HG03060 (cell line): ENCODE measurements around the gene RREB1.

Experiments
- ATAC-seq: cut with Tn5 transposase; IDR thresholded peaks from one replicate; pipeline ENCODE4 v1.9.1; 2021; ENCODE audit warnings: low read depth, moderate number of reproducible peaks; ENCODE audit not compliant: unreplicated experiment

The RREB1 gene, protein sequence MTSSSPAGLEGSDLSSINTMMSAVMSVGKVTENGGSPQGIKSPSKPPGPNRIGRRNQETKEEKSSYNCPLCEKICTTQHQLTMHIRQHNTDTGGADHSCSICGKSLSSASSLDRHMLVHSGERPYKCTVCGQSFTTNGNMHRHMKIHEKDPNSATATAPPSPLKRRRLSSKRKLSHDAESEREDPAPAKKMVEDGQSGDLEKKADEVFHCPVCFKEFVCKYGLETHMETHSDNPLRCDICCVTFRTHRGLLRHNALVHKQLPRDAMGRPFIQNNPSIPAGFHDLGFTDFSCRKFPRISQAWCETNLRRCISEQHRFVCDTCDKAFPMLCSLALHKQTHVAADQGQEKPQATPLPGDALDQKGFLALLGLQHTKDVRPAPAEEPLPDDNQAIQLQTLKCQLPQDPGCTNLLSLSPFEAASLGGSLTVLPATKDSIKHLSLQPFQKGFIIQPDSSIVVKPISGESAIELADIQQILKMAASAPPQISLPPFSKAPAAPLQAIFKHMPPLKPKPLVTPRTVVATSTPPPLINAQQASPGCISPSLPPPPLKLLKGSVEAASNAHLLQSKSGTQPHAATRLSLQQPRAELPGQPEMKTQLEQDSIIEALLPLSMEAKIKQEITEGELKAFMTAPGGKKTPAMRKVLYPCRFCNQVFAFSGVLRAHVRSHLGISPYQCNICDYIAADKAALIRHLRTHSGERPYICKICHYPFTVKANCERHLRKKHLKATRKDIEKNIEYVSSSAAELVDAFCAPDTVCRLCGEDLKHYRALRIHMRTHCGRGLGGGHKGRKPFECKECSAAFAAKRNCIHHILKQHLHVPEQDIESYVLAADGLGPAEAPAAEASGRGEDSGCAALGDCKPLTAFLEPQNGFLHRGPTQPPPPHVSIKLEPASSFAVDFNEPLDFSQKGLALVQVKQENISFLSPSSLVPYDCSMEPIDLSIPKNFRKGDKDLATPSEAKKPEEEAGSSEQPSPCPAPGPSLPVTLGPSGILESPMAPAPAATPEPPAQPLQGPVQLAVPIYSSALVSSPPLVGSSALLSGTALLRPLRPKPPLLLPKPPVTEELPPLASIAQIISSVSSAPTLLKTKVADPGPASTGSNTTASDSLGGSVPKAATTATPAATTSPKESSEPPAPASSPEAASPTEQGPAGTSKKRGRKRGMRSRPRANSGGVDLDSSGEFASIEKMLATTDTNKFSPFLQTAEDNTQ (N-terminal part only)

DNA sequence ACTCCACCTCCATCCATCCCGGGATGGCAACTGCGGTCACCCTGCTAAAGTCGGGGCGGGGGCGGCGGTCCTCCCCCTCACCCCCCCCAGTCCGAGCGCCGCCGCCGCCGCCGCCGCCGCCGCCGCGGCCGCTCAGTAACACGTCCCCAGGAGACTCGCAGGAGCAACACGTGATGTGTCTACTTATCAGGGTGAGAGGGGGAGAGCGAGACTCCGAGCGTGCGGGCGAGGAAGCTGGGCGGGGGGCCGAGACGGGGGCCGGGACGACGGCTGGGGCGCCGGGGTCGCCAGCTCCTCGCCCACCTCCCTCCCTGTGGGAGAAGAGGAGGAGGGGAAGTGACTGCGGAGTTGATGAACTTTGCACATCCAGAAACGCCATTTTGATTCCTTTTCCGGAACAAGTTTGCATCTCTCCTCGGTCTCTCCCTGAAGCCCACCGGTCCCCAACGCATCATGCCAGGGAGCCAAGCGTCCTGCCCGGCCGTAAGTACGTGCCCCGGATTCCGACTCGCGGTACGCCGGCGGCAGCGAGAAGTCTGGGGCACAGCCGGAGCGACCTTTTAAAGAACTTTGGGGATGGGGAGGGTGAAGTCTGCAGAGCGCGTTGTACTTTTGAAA, at the start of gene RREB1:
Gene RREB1, plus strand, starts transcription at position 384 of the 618 bp plus-strand sequence. CDS start 73,951 bp downstream, outside the sequence.
- ATAC-seq, result no peak

DNA sequence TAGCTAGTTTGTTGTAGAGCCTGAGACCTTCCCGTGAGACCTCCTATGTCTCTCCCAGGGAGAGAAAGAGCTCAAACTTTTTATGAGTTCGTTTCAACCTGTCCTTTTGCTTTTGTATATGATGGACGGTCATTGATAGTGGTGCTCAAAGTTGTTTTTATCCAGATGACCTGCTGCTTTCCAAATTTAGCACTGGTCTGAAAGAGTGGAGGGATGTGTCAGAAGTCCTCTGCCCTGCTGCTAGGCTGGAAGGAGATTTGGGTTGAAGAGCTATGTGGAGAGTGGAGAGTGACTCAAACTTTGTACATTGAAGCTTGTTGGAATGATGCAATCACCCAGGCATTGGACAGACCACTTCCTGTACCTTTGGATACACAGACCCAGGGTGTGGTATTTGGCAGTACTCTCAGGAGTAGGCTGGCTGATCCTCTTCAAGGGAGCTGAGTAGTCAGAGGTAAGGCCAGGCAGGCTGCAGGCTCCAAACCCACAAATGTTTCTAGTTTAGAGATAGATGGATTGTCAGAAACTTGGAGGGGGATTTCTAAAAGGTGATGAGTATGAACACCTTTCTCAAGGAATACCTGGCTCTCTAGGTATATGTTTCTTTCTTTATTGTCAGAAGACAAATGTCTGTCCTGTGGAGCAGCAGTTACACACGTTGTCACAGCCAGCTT, 49.4 kb upstream of the RREB1 start:
- no peak for ATAC-seq

DNA sequence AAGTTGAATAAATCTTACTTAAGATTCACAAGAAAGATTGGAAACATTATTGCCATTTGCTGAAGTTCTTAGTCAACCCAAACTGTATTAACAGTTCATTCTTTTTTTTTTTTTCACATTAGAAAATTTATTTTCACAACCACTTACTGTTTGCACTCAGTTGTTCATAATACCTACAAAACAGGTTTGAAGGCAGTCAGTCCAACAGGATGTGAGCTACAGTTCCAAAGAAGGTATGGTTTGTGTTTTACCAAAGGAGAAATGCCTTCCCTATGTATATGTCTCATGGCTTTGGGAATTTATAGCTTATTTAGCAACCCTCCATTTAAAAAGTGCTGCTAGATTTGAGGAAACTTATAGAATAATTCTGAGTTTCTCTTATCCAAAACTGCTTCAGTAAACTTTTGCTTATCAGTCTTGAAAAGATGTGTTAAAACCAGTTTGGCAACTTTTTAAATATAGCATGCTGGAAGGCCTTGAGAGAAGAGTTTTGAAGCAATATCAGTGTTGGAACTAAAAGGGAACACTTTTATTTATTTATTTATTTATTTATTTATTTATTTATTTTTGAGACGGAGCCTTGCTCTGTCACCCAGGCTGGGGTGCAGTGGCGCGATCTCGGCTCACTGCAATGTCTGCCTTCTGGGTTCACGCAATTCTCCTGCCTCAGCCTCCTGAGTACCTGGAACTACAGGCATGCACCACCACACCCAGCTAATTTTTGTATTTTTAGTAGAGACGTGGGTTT, 46.8 kb upstream of the RREB1 start:
- no peak for ATAC-seq

DNA sequence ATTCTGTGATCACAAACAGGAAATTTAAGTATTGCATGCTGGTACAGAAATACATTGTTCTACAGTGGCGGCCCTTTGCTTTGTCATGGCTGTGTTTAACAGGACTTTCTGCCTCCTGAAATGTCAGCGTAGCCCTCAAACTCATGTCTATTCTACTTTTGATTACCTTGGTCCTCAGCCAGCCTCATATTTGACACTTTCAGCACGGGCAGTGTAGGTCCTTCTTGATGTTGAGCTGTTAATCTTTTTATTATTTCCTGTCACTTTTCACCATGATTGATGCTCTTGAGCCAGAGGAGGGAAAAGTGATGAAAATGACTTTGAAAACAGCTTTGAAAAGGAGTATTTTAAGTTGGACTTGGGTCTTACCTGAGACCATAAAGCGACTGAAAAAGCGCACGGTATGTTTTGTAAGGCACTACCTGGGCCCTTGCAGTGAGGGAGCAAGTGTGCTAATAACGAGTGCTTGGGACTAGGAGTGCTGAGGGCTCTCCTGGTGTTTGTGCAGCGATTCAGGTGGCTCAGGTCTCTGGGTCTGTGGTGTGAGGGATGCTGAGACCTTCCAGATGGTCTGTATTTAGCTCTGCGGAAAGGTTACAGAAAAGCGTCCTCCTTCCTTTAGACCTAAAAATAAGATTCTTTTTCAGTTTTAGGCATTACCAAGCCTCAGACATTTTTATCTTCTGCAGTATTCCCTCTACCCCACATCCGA, 45.2 kb upstream of the RREB1 start:
- ATAC-seq, result no peak

DNA sequence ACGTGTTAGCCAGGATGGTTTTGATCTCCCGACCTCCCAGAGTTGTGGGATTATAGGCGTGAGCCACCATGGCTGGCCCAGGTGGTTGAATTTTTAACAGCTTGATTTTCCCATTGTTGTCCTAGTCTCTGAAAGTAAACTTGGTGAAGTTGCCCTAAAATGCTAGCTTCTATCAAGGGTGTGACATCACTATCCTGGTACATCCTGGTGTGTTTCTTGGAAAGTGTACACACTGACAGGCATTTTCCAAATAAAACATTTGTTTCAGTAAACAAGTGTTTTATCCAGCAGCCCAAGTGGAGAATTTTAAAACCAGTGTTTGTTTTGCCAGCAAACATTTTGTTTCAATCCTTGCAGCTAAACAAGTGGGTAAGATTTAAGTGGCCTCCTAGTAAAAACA, 40.5 kb upstream of the RREB1 start:
- ATAC-seq, result no peak

DNA sequence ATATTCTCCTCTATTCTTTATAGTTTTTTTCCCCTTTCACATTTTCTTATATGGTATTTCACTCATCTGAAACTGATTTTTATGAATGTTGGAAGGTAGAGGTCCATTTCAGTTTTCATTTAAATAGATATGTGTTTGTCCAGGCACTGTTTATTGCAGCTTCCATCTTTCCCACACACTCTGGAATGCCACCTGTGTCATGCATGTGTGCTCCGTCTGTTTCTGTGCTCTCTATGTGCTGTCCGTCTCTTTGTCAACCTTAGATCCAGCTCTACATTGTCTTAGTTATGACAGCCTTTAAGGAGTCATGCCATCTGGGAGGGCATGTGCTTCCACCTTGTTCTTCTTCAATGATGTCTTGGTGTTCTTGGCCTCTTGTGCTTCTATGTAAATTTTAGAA, 36.4 kb upstream of the RREB1 start:
- ATAC-seq, result no peak

DNA sequence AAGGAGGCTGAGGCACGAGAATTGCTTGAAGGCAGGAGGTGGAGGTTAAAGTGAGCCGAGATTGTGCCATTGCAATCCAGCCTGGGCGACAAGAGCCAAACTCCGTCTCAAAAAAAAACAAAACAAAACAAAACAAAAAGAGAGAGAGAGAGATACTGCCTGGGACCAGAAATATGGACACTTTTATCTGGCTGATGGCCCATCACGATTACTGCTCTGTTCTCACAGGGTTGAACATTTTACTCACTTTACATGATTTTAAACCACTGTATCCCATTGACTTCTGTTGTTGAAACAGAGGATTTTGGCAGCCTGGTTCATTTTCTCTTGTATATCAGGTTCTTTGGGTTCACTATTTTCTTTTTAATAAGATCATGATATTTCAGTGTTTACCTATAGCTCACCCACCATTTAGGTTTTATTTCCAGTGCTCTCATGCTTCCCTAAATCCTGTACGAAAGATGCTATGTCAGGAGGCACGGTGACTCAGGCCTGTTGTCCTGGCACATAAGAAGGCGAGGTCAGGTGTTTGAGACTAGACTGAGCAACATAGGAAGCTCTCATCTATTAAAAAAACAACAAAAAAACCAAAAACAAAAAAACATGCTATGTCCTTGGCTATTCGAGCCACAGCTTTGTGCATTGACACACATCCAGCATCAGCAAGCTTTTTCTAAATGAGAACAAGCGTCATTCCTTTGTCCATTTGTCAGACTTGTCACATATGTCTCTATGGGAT, 34.5 kb upstream of the RREB1 start:
- no peak for ATAC-seq

DNA sequence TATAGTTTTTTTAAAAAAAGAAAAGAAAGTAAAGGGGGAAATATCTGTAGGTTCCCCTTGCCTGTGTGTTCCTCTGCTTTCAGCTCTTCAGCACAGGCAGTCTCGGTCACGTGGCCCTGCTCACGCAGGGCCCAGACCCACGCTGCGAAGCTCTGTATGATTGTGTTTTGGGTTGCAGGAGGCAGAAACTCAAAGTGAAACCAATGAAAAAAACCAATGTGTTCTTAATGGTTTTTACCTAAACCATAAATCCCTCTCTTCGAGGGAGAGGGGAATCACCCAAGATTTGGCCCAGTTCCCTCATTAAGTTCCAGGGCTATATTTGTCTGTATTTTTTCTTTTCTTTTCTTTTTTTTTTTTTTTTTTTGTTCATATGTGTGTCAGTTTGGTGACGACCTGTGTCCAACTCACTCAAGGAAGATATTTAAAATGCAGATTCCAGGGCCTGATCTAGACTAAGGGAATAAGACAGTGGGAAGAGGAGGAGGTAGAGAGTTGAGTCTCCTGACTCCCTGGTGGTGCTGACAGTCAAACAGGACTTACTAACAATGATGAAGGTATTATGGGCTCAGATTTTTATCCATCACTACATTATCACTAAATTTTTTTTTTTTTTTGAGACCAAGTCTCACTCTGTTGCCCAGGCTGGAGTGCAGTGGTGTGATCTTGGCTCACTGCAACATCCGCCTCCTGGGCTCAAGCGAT, 33.8 kb upstream of the RREB1 start:
- peak; percentile 91 for ATAC-seq

DNA sequence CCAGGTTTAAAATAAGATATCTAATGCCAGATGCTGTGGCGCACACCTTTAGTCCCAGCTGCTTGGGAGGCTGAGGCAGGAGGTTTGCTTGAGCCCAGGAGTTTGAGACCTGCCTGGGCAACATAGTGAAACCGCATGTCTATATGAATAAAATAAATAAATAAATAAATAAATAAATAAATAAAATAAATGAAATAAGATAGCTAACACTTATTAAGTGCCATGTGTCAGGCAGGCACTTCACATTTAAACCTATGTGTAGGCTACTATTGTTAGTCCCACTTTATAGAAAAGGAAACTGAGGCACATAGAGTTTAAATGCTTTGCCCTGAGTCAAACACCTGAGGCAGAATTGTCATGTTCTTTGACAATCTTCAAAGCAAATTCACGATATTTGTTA, 32.9 kb upstream of the RREB1 start:
- ATAC-seq, result no peak

DNA sequence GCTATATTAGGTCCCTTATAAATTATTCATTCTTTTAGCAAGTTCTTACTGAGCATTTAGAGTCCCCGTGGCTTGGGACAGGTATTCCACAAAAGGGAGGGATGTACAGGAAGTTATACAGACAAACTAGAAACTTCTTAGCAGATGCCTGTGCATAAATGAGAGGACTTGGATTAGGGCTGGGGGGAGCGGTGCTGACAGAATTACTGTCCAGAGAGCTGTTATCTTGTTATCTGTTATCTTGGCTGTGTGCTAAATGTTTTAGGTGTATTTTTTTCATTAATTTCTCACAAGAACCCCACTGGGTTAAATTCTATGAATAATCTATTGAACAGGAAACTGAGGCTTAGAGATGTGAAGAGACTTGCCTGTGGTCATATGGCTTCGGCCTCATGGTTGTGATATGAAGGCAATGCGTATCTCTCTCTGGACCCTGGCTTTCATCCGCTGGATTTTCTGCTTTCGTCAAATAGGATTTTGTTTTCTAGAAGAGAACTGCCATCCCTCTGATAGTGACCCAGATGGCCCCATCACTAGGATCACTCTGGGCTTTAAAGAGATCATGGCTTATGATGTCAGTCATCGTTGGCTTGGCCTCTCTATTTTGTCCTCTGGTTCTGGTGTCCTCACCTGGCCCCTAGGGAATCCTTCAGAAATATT, 32.3 kb upstream of the RREB1 start:
- ATAC-seq, result no peak

DNA sequence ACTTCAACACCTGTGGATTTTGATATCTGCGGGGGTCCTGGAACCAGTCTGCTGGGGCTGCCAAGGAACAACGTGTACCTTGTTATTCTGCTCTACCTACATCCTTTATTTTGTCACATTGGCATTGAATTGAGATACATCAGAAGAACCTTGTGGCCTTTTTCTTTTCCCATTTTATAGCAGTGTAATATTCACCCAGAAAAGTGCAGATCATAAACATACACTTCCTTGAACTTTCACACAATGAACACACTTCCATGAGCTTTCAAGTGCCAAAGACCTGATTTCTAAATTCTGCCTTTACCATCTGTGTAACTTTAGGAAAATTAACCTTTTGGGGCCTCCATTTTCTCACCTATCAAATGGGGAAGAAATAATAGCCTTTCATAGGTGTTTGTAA, 29.9 kb upstream of the RREB1 start:
- no peak for ATAC-seq

DNA sequence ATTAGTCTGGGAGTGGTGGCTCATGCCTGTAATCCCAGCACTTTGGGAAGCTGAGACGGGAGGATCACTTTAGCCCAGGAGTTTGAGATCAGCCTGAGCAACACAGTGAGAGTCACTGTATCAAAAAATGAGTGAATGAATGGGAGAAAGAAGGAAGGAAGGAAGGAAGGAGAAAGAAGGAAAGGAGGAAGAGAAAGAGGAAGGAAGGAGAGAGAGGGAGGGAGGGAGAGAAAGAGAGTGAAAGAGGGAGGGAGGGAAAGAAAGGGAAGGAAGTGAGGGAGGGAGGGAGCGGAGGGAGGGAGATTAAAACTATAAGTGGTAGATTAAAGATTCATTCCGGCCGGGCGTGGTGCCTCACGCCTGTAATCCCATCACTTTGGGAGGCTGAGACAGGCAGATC, 28.9 kb upstream of the RREB1 start:
- ATAC-seq, result no peak

DNA sequence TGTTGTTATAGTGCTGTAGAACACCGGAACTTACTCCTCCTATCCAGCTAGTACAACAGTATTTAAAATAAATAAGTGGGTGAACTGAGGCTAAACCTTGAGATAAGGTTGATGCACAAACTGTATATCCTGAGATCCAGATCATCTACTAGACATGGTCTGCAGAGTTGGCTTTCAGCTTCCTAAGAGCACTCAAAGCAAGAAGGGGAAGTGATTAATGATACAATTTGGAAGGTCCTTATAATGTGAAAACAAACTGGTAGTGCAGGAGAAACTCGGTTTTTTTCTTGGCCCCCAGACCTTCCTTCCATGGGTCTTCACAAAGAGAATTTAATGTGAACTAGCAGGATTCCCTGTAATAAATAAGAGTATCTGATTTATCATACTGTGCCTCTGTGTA, 27.4 kb upstream of the RREB1 start:
- ATAC-seq, result no peak

DNA sequence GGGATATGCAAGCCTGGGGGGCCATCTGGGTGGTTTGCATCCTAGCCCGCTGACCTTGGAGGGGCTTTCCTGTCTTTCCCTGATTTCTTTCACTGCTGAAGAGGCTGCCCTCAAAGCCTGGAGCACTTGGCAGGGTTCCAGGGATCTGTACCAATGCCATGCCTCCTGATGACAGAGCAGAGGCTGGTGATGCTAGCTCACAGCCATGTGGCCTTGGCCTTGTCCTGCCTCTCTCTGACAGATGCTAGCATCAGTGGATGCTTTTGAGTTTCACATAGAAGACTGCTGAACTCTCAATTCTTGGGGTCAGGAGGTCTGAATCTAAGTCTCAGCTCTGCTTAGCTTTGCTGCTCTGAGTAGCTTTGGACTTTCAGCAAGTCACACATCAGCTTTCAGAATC, 21.9 kb upstream of the RREB1 start:
- ATAC-seq, result no peak

DNA sequence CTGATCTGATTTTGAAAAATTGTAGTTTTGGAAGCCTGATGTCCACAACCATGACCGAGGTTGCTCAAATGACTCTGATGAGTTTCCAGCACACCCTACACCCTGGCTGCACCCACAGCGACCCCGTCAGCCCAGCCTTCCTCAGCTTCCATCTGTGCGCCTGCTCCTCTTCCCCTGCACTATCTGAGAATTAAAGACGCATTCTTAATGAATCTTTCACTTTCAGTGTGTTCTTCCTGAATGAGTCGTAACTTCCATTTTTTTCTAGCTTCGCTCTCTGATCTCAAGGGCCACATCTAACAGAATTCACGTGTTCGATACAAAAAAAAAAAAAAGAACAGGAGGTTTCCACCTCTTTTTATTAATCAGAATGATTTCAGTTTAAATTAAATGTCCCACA, 21.3 kb upstream of the RREB1 start:
- peak; percentile 47 for ATAC-seq

DNA sequence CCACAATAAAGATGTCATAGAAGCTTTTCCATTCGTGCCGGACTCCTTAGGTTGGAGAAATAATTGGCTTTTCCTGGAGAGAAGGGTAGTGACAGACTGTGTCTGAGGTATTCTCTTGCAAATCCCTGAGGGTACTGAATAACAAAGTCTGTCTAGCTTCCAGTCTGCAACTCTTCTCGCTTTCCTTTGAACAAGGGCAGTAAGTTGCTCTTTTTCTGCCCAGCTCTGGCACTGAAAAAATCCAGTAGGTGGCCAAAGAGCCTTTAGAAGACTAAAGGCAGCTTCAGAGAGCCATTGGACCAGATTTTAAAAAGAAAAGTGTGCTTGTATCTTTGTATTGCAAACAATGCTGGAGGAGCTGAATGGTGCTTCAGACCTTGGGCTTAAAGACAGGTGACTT, 20.7 kb upstream of the RREB1 start:
- no peak for ATAC-seq

DNA sequence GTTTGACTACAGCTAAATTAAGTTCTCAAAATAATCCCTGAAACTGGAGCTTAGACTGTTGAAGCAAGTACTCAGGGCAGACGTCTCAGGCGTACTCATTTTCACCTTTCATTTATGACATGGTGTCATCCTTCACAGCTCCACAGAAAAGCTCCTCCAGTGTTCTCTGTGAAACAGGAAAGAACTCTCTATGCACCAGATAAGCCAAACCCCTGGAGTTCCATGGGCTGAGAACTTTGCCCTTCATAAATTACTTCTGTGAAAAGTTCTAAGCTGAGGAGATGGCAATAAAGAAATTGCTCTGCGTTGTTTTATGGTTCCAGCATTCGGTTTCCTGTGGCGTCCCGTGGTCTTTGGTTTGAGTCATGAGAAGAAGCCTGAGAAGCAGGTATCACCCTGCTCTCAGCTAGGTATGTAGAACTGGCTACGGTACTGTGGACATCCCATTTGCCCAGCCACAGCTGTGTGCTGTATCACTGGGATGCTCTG, 20.2 kb upstream of the RREB1 start:
- no peak for ATAC-seq
